ENCODE measurements around the gene SRC. TPM values are rescaled to one million over a fixed set of nuclear protein-coding genes. Genes with fewer than 3 reads are reported as not detected.

Gene SRC
- total and polyA plus RNA-seq, 2 donors (not counting 3 experiments of a cell fraction or from before 2014, with no cell fraction given) = 22.6 to 29.4 TPM

GRCh38 chr20:37431786-37432185, 85.8 kb downstream of the SRC start:
- Histone ChIP-seq H3K27ac (ENCODE audit: insufficient read depth, low read depth, low read length) (no peak overlapping the region), H3K4me1 (ENCODE audit: control insufficient read depth, extremely low read depth, insufficient read depth, low read length) (no peaks in the 10 kb centered on the region), H4K20me1 (replicated peaks; ENCODE audit: control insufficient read depth, extremely low read depth, insufficient read depth, low read length) (no peaks in the 10 kb centered on the region), H3K9me1 (replicated peaks; ENCODE audit: control insufficient read depth, extremely low read depth, insufficient read depth, low read length) (no peaks in the 10 kb centered on the region), H3K9me3 (replicated peaks; ENCODE audit: control insufficient read depth, insufficient read depth, low read length) (no peaks in the 10 kb centered on the region), H3K27me3 (ENCODE audit: control insufficient read depth in 2 of 2, insufficient read depth in 2 of 2, low read length in 2 of 2) (peaks cover 7 to 21% of the 10 kb centered on the region in 2 experiments), H3K4me3 (replicated peaks in 1 of 3; ENCODE audit: insufficient read depth in 1 of 3, low read depth in 1 of 3, low read length in 3 of 3) (no peak overlapping the region), H2AFZ (ENCODE audit: low read depth, low read length) (no peak overlapping the region), H3K4me2 (ENCODE audit: insufficient read depth, low read length) (no peak overlapping the region), H3K9ac (replicated peaks; ENCODE audit: extremely low read depth, insufficient read depth, low read length) (no peak overlapping the region), H3K36me3 (ENCODE audit: control insufficient read depth in 2 of 2, extremely low read depth in 1 of 2, insufficient read depth in 2 of 2, low read length in 2 of 2) (no peaks in the 10 kb centered on the region), H3K79me2 (ENCODE audit: control insufficient read depth, insufficient read depth, low read length) (no peaks in the 10 kb centered on the region)
- TF ChIP-seq MYC (IDR thresholded peaks at IDR 0.05; ENCODE audit: low read depth, low read length) (no peak), JUN (IDR thresholded peaks at IDR 0.05; ENCODE audit: borderline replicate concordance, insufficient read depth, insufficient read length, low read depth) (no peak), POLR2A (IDR thresholded peaks at IDR 0.05; ENCODE audit: low read depth, low read length) (no peak), MAX (IDR thresholded peaks at IDR 0.05; ENCODE audit: insufficient read depth, insufficient read length) (no peak), POLR2AphosphoS5 (IDR thresholded peaks at IDR 0.05; ENCODE audit: insufficient read depth, low read depth, low read length) (no peak), FOS (IDR thresholded peaks at IDR 0.05; ENCODE audit: borderline replicate concordance, insufficient read depth, low read length) (no peak), EZH2 (IDR thresholded peaks at IDR 0.05; ENCODE audit: borderline replicate concordance, low read depth, low read length, severe bottlenecking) (no peak), GATA2 (IDR thresholded peaks at IDR 0.05; ENCODE audit: insufficient read depth, insufficient read length, low read depth, low read length) (no peak)
- TF ChIP-seq, protein P1, sequence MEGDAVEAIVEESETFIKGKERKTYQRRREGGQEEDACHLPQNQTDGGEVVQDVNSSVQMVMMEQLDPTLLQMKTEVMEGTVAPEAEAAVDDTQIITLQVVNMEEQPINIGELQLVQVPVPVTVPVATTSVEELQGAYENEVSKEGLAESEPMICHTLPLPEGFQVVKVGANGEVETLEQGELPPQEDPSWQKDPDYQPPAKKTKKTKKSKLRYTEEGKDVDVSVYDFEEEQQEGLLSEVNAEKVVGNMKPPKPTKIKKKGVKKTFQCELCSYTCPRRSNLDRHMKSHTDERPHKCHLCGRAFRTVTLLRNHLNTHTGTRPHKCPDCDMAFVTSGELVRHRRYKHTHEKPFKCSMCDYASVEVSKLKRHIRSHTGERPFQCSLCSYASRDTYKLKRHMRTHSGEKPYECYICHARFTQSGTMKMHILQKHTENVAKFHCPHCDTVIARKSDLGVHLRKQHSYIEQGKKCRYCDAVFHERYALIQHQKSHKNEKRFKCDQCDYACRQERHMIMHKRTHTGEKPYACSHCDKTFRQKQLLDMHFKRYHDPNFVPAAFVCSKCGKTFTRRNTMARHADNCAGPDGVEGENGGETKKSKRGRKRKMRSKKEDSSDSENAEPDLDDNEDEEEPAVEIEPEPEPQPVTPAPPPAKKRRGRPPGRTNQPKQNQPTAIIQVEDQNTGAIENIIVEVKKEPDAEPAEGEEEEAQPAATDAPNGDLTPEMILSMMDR (IDR thresholded peaks at IDR 0.05; ENCODE audit: extremely low read depth in 1 of 2, insufficient read depth in 1 of 2, low read depth in 1 of 2, low read length in 2 of 2) = no peak
- DNase-seq (ENCODE audit: low read depth, low spot score) (no peak), FAIRE-seq (no peak)
- CTCF ChIA-PET = no interaction called here
- dilution Hi-C loops (cut with MboI; ENCODE audit: extremely low pct_ligation_motif_present, low sequenced_read_pairs) = no loop called here
- intact Hi-C loops (cut with micrococcal nuclease) = no loop called here
- POLR2A ChIA-PET = no interaction called here
- BruUV-seq (replicated peaks) = no TSS peak

Data from endothelial cell of umbilical vein (primary cell).